ENCODE results near the gene UBXN7.
"Not testable (repeated sequence)": the region's sequence is repeated elsewhere in the genome, so short reads cannot be mapped to it uniquely, and the experiment has no call there.

The UBXN7 gene

DNA sequence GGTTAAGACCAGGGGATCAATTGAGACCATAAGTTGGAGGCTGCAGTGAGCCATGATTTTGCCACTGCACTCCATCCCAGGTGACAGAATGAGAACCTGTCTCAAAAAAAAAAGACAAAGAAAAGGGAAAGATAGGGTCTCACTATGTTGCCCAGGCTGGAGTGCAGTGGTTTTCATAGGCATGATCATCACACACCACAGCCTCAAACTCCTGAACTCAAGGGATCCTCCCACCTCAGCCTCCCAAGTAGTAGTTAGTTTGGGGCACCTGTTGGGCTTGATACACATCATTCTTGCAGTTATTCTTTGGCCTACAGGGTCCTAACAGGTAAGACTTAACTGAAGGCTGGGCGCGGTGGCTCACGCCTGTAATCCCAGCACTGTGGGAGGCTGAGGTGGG is 42.1 kb downstream of the UBXN7 start:
- POLR2A ChIA-PET: no interaction called here
- DNase-seq (ENCODE audit: extremely low spot score): no peak
- CTCF ChIA-PET: no interaction called here
- TF ChIP-seq CTBP1 (IDR thresholded peaks at IDR 0.05; ENCODE audit: borderline replicate concordance): no peak
- TF ChIP-seq ELF4 (IDR thresholded peaks at IDR 0.05): no peak
- TF ChIP-seq ZNF384 (IDR thresholded peaks at IDR 0.05): no peak

DNA sequence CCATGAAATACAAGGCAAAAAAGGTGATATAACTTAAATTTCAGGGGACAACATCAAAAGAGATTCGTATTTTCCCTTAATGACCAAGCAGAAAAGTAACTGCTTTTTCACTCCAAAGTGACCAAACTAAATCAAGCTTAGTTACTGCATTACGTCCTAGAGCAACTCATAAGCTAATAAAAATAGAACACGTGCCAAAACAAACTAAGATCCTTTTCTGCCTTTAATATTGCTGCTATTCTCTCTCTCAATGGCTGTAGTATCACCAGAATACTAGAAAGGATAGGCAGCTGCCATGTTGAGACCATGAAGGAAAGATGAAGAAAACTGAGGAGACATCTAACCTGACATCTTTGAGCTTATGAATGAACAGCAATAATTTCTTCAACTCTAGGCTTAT is 43.3 kb downstream of the UBXN7 start:
- DNase-seq (ENCODE audit: extremely low spot score): no peak
- TF ChIP-seq FOXK2 (IDR thresholded peaks at IDR 0.05): no peak
- TF ChIP-seq PKNOX1 (IDR thresholded peaks at IDR 0.05): no peak
- no peak for TF ChIP-seq L3MBTL2 (conservative IDR thresholded peaks at IDR 0.05)
- TF ChIP-seq NFRKB (IDR thresholded peaks at IDR 0.05): no peak
- TF ChIP-seq CTBP1 (IDR thresholded peaks at IDR 0.05; ENCODE audit: borderline replicate concordance): no peak
- TF ChIP-seq FOXA1 (IDR thresholded peaks at IDR 0.05): no peak
- TF ChIP-seq ELF4 (IDR thresholded peaks at IDR 0.05): no peak
- TF ChIP-seq SUZ12 (IDR thresholded peaks at IDR 0.05): no peak
- TF ChIP-seq FOXM1 (IDR thresholded peaks at IDR 0.05; ENCODE audit: borderline replicate concordance): no peak
- TF ChIP-seq TARDBP (IDR thresholded peaks at IDR 0.05): no peak
- ChIA-PET POLR2A (no interaction called here), CTCF (no interaction called here)

- CTCF ChIA-PET; DNase-seq (ENCODE audit: extremely low spot score); POLR2A ChIA-PET: not testable (repeated sequence)
These were observed 44.3 kb downstream of the UBXN7 start for GRCh38 chr3:196387941-196388340.

DNA sequence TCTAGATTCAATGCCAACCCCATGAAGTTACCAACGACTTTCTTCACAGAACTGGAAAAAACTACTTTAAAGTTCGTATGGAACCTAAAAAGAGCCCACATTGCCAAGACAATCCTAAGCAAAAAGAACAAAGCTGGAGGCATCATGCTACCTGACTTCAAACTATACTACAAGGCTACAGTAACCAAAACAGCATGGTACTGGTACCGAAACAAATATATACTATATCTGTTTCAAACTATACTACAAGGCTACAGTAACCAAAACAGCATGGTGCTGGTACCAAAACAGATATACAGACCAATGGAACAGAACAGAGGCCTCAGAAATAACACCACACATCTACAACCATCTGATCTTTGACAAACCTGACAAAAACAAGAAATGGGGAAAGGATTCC is 45.4 kb downstream of the UBXN7 start:
- POLR2A ChIA-PET; DNase-seq (ENCODE audit: extremely low spot score); CTCF ChIA-PET: not testable (repeated sequence)

DNA sequence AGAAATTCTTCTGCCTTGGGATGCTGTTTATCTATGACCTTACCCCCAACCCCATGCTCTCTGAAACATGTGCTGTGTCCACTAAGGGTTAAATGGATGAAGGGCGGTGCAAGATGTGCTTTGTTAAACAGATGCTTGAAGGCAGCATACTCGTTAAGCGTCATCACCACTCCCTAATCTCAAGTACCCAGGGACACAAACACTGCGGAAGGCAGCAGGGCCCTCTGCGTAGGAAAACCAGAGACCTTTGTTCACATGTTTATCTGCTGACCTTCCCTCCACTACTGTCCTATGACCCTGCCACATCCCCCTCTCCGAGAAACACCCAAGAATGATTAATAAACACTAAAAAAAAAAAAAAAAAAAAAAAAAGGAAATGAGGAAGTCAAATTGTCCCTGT is 46.2 kb downstream of the UBXN7 start:
- POLR2A ChIA-PET; CTCF ChIA-PET; DNase-seq (ENCODE audit: extremely low spot score): not testable (repeated sequence)

- DNase-seq (ENCODE audit: extremely low spot score); CTCF ChIA-PET; POLR2A ChIA-PET: not testable (repeated sequence)
These were observed 46.8 kb downstream of the UBXN7 start for GRCh38 chr3:196385446-196385845.

DNA sequence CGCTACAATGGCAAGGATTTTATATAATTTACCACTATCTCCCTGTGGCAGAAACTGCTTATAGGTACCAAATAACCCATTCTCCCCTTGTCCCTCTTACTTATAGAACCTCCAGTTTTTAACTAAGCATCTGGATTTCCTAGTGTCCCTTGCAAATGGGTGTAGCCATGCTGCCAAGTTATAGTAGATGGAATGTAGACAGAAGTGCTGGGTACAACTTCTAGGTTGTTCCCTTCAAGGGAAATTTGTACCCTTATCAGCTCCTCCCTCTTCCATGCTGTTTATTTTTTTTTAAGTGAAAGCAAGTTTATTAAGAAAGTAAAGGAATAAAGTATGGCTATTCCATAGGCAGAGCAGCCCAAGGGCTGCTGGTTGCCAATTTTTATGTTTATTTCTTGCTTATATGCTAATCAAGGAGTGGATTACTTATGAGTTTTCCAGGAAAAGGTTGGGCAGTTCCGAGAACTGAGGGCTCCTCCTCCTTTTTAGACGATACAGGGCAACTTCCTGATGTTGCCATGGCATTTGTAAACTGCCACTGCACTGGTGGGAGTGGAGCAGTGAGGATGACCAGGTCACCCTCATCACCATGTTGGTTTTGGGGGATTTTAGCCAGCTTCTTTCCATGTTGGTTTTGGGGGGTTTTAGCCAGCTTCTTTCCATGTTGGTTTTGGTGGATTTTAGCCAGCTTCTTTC is 53.9 kb downstream of the UBXN7 start:
- ChIA-PET CTCF (no interaction called here), POLR2A (interaction anchor here (0.7 kb wide), 1 partner anchor 54 kb away, joined by 3 read pairs; the partner anchor contains the start of gene UBXN7)
- TF ChIP-seq SUZ12 (IDR thresholded peaks at IDR 0.05) (no peak), BHLHE40 (IDR thresholded peaks at IDR 0.05; ENCODE audit: borderline replicate concordance) (no peak), ELF4 (IDR thresholded peaks at IDR 0.05) (no peak), SP1 (IDR thresholded peaks at IDR 0.05) (no peak), ARNT (IDR thresholded peaks at IDR 0.05) (no peak), LEF1 (IDR thresholded peaks at IDR 0.05; ENCODE audit: borderline replicate concordance) (no peak), TARDBP (IDR thresholded peaks at IDR 0.05) (no peak), PKNOX1 (IDR thresholded peaks at IDR 0.05) (no peak), FOXM1 (IDR thresholded peaks at IDR 0.05; ENCODE audit: borderline replicate concordance) (no peak), FOXA1 (IDR thresholded peaks at IDR 0.05) (no peak), FOXK2 (IDR thresholded peaks at IDR 0.05) (no peak), L3MBTL2 (conservative IDR thresholded peaks at IDR 0.05) (no peak), NFRKB (IDR thresholded peaks at IDR 0.05) (no peak)
- no peak for DNase-seq (ENCODE audit: extremely low spot score)

DNA sequence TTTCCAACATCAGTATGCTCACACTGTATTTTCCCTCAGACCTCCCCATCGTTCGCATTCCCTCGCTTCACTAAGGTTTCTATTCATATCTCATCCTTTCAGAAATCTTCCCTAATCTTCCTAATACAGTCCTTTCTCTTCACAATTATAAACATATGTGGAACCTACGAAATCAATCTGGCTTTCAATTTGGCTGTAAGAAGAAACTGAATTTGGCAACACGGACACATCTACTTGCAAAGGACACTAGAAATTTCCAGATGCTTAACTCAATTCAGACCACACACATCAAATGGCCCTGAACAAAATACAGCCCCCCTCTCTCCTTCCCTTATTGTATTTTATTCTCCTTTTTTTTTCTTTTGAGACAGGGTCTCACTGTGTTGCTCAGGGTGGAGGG is 54.9 kb downstream of the UBXN7 start:
- ChIA-PET POLR2A (no interaction called here), CTCF (interaction anchor here (0.6 kb wide), 1 partner anchor 14 kb away, joined by 5 read pairs; no protein-coding TSS in a partner anchor)
- no peak for DNase-seq (ENCODE audit: extremely low spot score)
- TF ChIP-seq TARDBP (IDR thresholded peaks at IDR 0.05) (no peak), SP1 (IDR thresholded peaks at IDR 0.05) (no peak), L3MBTL2 (conservative IDR thresholded peaks at IDR 0.05) (no peak), LEF1 (IDR thresholded peaks at IDR 0.05; ENCODE audit: borderline replicate concordance) (no peak)

GRCh38 chr3:196365736-196366135 is 66.5 kb downstream of the UBXN7 start:
- TF ChIP-seq LEF1 (IDR thresholded peaks at IDR 0.05; ENCODE audit: borderline replicate concordance) (no peak), TARDBP (IDR thresholded peaks at IDR 0.05) (no peak), FOXK2 (IDR thresholded peaks at IDR 0.05) (no peak), L3MBTL2 (conservative IDR thresholded peaks at IDR 0.05) (no peak), HDGF (IDR thresholded peaks at IDR 0.05; ENCODE audit: borderline replicate concordance) (no peak), FOXA1 (IDR thresholded peaks at IDR 0.05) (no peak), PKNOX1 (IDR thresholded peaks at IDR 0.05) (no peak)
- POLR2A ChIA-PET: no interaction called here
- no peak for DNase-seq (ENCODE audit: extremely low spot score)
- CTCF ChIA-PET: interaction anchor here (0.6 kb wide), 1 partner anchor 85 kb away, joined by 8 read pairs; no protein-coding TSS in a partner anchor
